Ishikawa (cell line): ENCODE data around the gene EPHA3.

ENCODE experiments used
- CEBPB ChIP-seq: IDR thresholded peaks from 2 replicates; pipeline ENCODE4 v1.6.1; 2012
- CREB1 ChIP-seq: IDR thresholded peaks from 2 replicates; pipeline ENCODE4 v1.6.1; 2012; ENCODE audit warnings: low read depth
- EP300 ChIP-seq: IDR thresholded peaks from 2 replicates; pipeline ENCODE4 v1.6.1; 2012; ENCODE audit warnings: borderline replicate concordance
- FOXM1 ChIP-seq: IDR thresholded peaks from 2 replicates; pipeline ENCODE4 v1.6.1; 2012; ENCODE audit warnings: low read depth, borderline replicate concordance
- NFIC ChIP-seq: IDR thresholded peaks from 2 replicates; pipeline ENCODE4 v1.6.1; 2012
- RAD21 ChIP-seq: IDR thresholded peaks from 2 replicates; pipeline ENCODE4 v1.6.1; 2012; ENCODE audit warnings: low read depth
- REST ChIP-seq: IDR thresholded peaks from 2 replicates; pipeline ENCODE4 v1.6.1; 2012; ENCODE audit warnings: low read depth, mild to moderate bottlenecking
- TAF1 ChIP-seq: IDR thresholded peaks from 2 replicates; pipeline ENCODE4 v1.6.1; 2012; ENCODE audit warnings: low read depth, mild to moderate bottlenecking
- YY1 ChIP-seq: IDR thresholded peaks from 2 replicates; pipeline ENCODE4 v1.6.1; 2012; ENCODE audit warnings: low read depth
- ZBTB7A ChIP-seq: IDR thresholded peaks from 2 replicates; pipeline ENCODE4 v1.6.1; 2012; ENCODE audit warnings: low read depth
- TF ChIP-seq, protein P1 (sequence below): IDR thresholded peaks from 2 replicates; pipeline ENCODE4 v1.6.1; 2012

DNA sequence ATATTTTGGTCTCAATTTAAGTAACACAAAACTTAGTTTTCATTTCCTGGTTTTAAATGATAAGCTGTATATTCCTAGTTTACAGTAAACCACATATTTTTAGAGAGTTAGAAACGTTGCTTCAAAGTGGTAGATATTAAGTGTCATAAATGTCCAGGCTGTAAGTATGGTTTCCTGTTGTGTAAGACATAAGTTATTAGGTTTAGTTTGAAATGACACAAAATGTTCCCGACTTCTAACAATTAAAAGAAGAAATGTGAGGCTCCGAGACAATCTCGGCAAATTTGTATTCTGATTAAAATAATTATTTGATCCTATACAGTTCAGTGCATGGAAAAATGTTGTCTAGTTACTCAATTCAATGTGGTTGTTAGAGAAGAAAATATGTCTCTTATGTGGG, 387.3 kb downstream of the EPHA3 start:
- TF ChIP-seq REST (no peak), RAD21 (no peak), TAF1 (no peak), YY1 (no peak), NFIC (no peak), CEBPB (no peak), EP300 (no peak), ZBTB7A (no peak), FOXM1 (no peak), CREB1 (no peak)
- TF ChIP-seq, protein P1, sequence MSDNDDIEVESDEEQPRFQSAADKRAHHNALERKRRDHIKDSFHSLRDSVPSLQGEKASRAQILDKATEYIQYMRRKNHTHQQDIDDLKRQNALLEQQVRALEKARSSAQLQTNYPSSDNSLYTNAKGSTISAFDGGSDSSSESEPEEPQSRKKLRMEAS, result no peak
